Mammary epithelial cell (primary cell): ENCODE results near the gene GNAT1.

Experiments used
- EZH2 ChIP-seq: IDR thresholded peaks from 2 replicates; pipeline ENCODE4 v1.6.1; 2012; ENCODE audit warnings: low read length, inconsistent platforms, borderline replicate concordance
- TF ChIP-seq, protein P1 (sequence below), 2 donors: IDR thresholded peaks in 1 of 2; conservative IDR thresholded peaks in 1 of 2; 2 replicates each; pipeline ENCODE4 v1.5.1; 2011 to 2012; ENCODE audit warnings: inconsistent platforms in 2 of 2, low read length in 2 of 2, mild to moderate bottlenecking in 2 of 2, control low read depth in 1 of 2, low read depth in 1 of 2; ENCODE audit not compliant: insufficient read depth in 1 of 2; ENCODE audit errors: extremely low read depth in 1 of 2

DNA sequence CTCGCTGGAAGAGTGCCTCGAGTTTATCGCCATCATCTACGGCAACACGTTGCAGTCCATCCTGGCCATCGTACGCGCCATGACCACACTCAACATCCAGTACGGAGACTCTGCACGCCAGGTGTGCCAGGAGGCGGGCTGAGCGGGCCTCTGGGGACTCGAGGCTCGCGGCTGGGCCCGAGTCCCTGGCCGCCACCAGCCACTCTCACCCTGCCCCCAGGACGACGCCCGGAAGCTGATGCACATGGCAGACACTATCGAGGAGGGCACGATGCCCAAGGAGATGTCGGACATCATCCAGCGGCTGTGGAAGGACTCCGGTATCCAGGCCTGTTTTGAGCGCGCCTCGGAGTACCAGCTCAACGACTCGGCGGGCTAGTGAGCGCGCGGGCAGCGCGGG, 1.9 kb downstream of the GNAT1 start:
- TF ChIP-seq, protein P1, sequence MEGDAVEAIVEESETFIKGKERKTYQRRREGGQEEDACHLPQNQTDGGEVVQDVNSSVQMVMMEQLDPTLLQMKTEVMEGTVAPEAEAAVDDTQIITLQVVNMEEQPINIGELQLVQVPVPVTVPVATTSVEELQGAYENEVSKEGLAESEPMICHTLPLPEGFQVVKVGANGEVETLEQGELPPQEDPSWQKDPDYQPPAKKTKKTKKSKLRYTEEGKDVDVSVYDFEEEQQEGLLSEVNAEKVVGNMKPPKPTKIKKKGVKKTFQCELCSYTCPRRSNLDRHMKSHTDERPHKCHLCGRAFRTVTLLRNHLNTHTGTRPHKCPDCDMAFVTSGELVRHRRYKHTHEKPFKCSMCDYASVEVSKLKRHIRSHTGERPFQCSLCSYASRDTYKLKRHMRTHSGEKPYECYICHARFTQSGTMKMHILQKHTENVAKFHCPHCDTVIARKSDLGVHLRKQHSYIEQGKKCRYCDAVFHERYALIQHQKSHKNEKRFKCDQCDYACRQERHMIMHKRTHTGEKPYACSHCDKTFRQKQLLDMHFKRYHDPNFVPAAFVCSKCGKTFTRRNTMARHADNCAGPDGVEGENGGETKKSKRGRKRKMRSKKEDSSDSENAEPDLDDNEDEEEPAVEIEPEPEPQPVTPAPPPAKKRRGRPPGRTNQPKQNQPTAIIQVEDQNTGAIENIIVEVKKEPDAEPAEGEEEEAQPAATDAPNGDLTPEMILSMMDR (conservative IDR thresholded peaks at IDR 0.05 in 1 of 2, IDR thresholded peaks at IDR 0.05 in 1 of 2; ENCODE audit: extremely low read depth in 1 of 2, insufficient read depth in 1 of 2, low read depth in 1 of 2, low read length in 2 of 2): no peak
- TF ChIP-seq EZH2: no peak
